Naive thymus-derived CD8-positive, alpha-beta T cell (primary cell): Measurements from ENCODE around the gene TTC16. TPM values are rescaled to one million over a fixed set of nuclear protein-coding genes. Genes with fewer than 3 reads are reported as not detected.

Experiments
- polyA plus RNA-seq, 3 donors: library from polyadenylated mRNA; unstranded; fragments of 300-500 nt; fragmentation: Illumina TruSeq; gene quantifications; one replicate each; pipeline ENCODE4 v1.2.3, GENCODE V29; 2021
- total RNA-seq, 8 experiments: library from RNA in 2 of 8; stranded (reverse) in 2 of 8; gene quantifications; one replicate each; pipeline ENCODE4 v1.2.3 and lab custom pipeline; 2021 to 2026

The TTC16 gene
- total and polyA plus RNA-seq, 5 experiments from 2014 or later: 1.8 to 8.2 (median 4.4) TPM

Other genes starting within 250 kb of the TTC16 start
- 10 to 100 TPM; 34.6 to 39.7 TPM for gene STXBP1, start 103.8 kb upstream of the TTC16 start, total RNA-seq
- 10 to 100 TPM in 1 of 3 donors, 1 to 10 TPM in 2; 3.4 to 10.3 (median 7.5) TPM for gene STXBP1, start 103.8 kb upstream of the TTC16 start, polyA plus RNA-seq
- gene CFAP157, start 9.1 kb upstream of the TTC16 start, total RNA-seq: under 1 TPM; 0.58 to 0.99 TPM
- under 1 TPM; 0.18 to 0.32 (median 0.23) TPM for gene CFAP157, start 9.1 kb upstream of the TTC16 start, polyA plus RNA-seq
- 1 to 10 TPM; 8.8 to 8.9 TPM for gene PTRH1, start 416 bp upstream of the TTC16 start, total RNA-seq
- 10 to 100 TPM; 26.2 to 37.7 (median 30.9) TPM for gene PTRH1, start 416 bp upstream of the TTC16 start, polyA plus RNA-seq
- gene TOR2A, start 19.2 kb downstream of the TTC16 start, total RNA-seq: 10 to 100 TPM in 1 of 2 experiments, 1 to 10 TPM in 1; 9.8 to 13.9 TPM
- 10 to 100 TPM; 18.1 to 24.7 (median 23.5) TPM for gene TOR2A, start 19.2 kb downstream of the TTC16 start, polyA plus RNA-seq
- gene SH2D3C, start 62.6 kb downstream of the TTC16 start, total RNA-seq: 10 to 100 TPM; 42.8 to 45.1 TPM
- gene SH2D3C, start 62.6 kb downstream of the TTC16 start, polyA plus RNA-seq: 10 to 100 TPM; 13.8 to 50.8 (median 23.5) TPM
- 100 to 1,000 TPM; 142 to 147 TPM for gene CDK9, start 70.0 kb downstream of the TTC16 start, total RNA-seq
- 10 to 100 TPM; 28.3 to 62.9 (median 38.9) TPM for gene CDK9, start 70.0 kb downstream of the TTC16 start, polyA plus RNA-seq
- gene FPGS, start 86.8 kb downstream of the TTC16 start, total RNA-seq: 100 to 1,000 TPM; 155 to 158 TPM
- gene FPGS, start 86.8 kb downstream of the TTC16 start, polyA plus RNA-seq: 10 to 100 TPM; 51.7 to 54.8 (median 53.4) TPM
- gene ENG, start 138.6 kb downstream of the TTC16 start, total RNA-seq: 10 to 100 TPM in 1 of 2 experiments, 1 to 10 TPM in 1; 9.4 to 10.2 TPM
- gene ENG, start 138.6 kb downstream of the TTC16 start, polyA plus RNA-seq: 1 to 10 TPM; 2.1 to 5.4 (median 4.4) TPM
- gene AK1, start 161.6 kb downstream of the TTC16 start, total RNA-seq: 10 to 100 TPM; 52.2 to 57.1 TPM
- gene AK1, start 161.6 kb downstream of the TTC16 start, polyA plus RNA-seq: under 1 TPM in 2 of 3 donors, not detected in 1; 0.07 to 0.22 TPM
- gene ST6GALNAC6, start 183.5 kb downstream of the TTC16 start, total RNA-seq: 100 to 1,000 TPM; 102 to 110 TPM
- gene ST6GALNAC6, start 183.5 kb downstream of the TTC16 start, polyA plus RNA-seq: 10 to 100 TPM; 29.8 to 42.8 (median 30.3) TPM
- 10 to 100 TPM; 47.0 to 47.5 TPM for gene ST6GALNAC4, start 201.0 kb downstream of the TTC16 start, total RNA-seq
- gene ST6GALNAC4, start 201.0 kb downstream of the TTC16 start, polyA plus RNA-seq: 10 to 100 TPM; 19.8 to 34.4 (median 22.1) TPM
- gene PIP5KL1, start 214.7 kb downstream of the TTC16 start, total RNA-seq: 1 to 10 TPM; 1.8 to 2.0 TPM
- gene PIP5KL1, start 214.7 kb downstream of the TTC16 start, polyA plus RNA-seq: under 1 TPM in 2 of 3 donors, not detected in 1; 0.28 to 0.46 TPM
- gene DPM2, start 221.8 kb downstream of the TTC16 start, total RNA-seq: 10 to 100 TPM; 71.1 to 74.6 TPM
- 10 to 100 TPM; 28.5 to 34.7 (median 34.2) TPM for gene DPM2, start 221.8 kb downstream of the TTC16 start, polyA plus RNA-seq